ENCODE measurements around the gene GPD2.

GRCh38 chr2:156615836-156616322, 179.7 kb downstream of the GPD2 start:
- TF ChIP-seq, protein P1, sequence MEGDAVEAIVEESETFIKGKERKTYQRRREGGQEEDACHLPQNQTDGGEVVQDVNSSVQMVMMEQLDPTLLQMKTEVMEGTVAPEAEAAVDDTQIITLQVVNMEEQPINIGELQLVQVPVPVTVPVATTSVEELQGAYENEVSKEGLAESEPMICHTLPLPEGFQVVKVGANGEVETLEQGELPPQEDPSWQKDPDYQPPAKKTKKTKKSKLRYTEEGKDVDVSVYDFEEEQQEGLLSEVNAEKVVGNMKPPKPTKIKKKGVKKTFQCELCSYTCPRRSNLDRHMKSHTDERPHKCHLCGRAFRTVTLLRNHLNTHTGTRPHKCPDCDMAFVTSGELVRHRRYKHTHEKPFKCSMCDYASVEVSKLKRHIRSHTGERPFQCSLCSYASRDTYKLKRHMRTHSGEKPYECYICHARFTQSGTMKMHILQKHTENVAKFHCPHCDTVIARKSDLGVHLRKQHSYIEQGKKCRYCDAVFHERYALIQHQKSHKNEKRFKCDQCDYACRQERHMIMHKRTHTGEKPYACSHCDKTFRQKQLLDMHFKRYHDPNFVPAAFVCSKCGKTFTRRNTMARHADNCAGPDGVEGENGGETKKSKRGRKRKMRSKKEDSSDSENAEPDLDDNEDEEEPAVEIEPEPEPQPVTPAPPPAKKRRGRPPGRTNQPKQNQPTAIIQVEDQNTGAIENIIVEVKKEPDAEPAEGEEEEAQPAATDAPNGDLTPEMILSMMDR (optimal IDR thresholded peaks at IDR 0.05 in 1 of 3, IDR thresholded peaks at IDR 0.05 in 1 of 3, conservative IDR thresholded peaks at IDR 0.05 in 1 of 3; ENCODE audit: extremely low read depth in 1 of 3, insufficient read depth in 2 of 3, low read length in 3 of 3), result no peak
- TF ChIP-seq EZH2 (IDR thresholded peaks at IDR 0.05; ENCODE audit: low read length), result no peak

All from keratinocyte (primary cell).